Kidney (tissue), 14 donors: Measurements from ENCODE around the gene RBM39. TPM values are rescaled to one million over a fixed set of nuclear protein-coding genes. Genes with fewer than 3 reads are reported as not detected.
"Not testable (repeated sequence)": the region's sequence is repeated elsewhere in the genome, so short reads cannot be mapped to it uniquely, and the experiment has no call there.

Experiments used
- DNase-seq, 5 donors: peaks; one replicate each; pipeline ENCODE4 v3.0.0-alpha.2; 2013 to 2020
- FAIRE-seq: peaks from 2 replicates; lab custom pipeline; 2012; peaks lifted over from hg19 to GRCh38; lab: Jason Lieb, UNC
- H3K27ac ChIP-seq, 2 donors: one replicate each; pipeline ENCODE4 v1.7.0; 2013; ENCODE audit warnings: low read depth in 2 of 2, low read length in 2 of 2, inconsistent platforms in 1 of 2
- H3K27me3 ChIP-seq: one replicate; pipeline ENCODE4 v1.7.1; 2013; ENCODE audit warnings: low read length, inconsistent platforms; ENCODE audit not compliant: control insufficient read depth, insufficient read depth
- H3K36me3 ChIP-seq, 3 donors: one replicate each; pipeline versions ENCODE4 v1.7.0 to v1.7.1; 2013; ENCODE audit warnings: low read length in 3 of 3, control low read depth in 1 of 3, inconsistent platforms in 1 of 3; ENCODE audit not compliant: insufficient read depth in 3 of 3, control insufficient read depth in 2 of 3
- H3K4me1 ChIP-seq, 3 donors: one replicate each; pipeline versions ENCODE4 v1.7.0 to v1.7.1; 2013; ENCODE audit warnings: low read length in 3 of 3, inconsistent platforms in 1 of 3, low read depth in 1 of 3; ENCODE audit not compliant: control insufficient read depth in 2 of 3, insufficient read depth in 2 of 3
- H3K4me3 ChIP-seq, 3 donors: one replicate each; pipeline versions ENCODE4 v1.7.0 to v1.8.1; 2013; ENCODE audit warnings: low read length in 3 of 3, control low read depth in 1 of 3, inconsistent platforms in 1 of 3
- H3K9ac ChIP-seq, 3 donors: one replicate each; pipeline versions ENCODE4 v1.7.0 to v1.7.1; 2013; ENCODE audit warnings: low read length in 3 of 3, control low read depth in 1 of 3, inconsistent platforms in 1 of 3
- H3K9me3 ChIP-seq, 3 donors: one replicate each; pipeline versions ENCODE4 v1.7.0 to v1.7.1; 2013; ENCODE audit warnings: low read length in 3 of 3, control low read depth in 1 of 3, inconsistent platforms in 1 of 3; ENCODE audit not compliant: control insufficient read depth in 2 of 3, insufficient read depth in 1 of 3
- CTCF ChIP-seq: IDR thresholded peaks from 3 replicates; pipeline ENCODE4 v1.5.1; 2012; ENCODE audit warnings: mild to moderate bottlenecking, moderate library complexity, borderline replicate concordance; ENCODE audit not compliant: insufficient read depth; ENCODE audit errors: extremely low read depth
- intact Hi-C: fragments of 100-400 bp; cut with DNase I; formaldehyde crosslinking; loops from one replicate; pipeline ENCODE4 v1.11.1; 2022
- polyA plus RNA-seq: library from polyadenylated mRNA; stranded (reverse); fragments of 350-450 nt; fragmentation: Illumina TruSeq; extraction: RNeasy Lipid Tissue Mini Kit (QIAGEN cat#74804); gene quantifications from one replicate; pipeline ENCODE4 v1.2.3, GENCODE V29; 2014; ENCODE audit warnings: low read depth, low replicate concordance; ENCODE audit not compliant: insufficient read depth
- total RNA-seq: library from RNA; stranded (reverse); fragmentation: NEBNext Ultra II Directional; extraction: Animal tissue kit (Norgen Biotek cat#: 25700); gene quantifications from one replicate; pipeline ENCODE4 v1.2.1, GENCODE V29; 2021
- donor health status: control.
- donor health status: control.
- donor health status: control.
- donor health status: control.
- donor health status: control.
- donor health status: DM: yes; HTN: yes; CAD: no.
- donor health status: Normal renal cell carcinoma (clear cell type).

RBM39 gene
- total and polyA plus RNA-seq, 2 donors from 2014 or later: 148 to 304 TPM

DNA sequence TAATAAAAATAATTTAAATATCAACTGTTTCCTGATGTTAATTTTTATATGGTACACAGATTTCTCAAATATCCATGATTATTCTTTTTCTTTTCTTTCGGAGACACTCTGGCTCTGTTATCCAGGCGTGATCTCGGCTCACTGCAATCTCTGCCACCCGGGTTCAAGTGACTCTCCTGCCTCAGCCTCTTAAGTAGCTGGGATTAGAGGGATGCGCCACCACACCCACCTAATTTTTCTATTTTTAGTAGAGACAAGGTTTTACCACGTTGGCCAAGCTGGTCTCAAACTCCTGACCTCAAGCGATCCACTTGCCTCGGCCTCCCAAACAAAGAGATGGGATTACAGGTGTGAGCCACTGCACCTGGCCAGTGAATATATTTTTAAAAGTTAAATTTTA is 22.3 kb downstream of the RBM39 start:
- DNase-seq (no peak), FAIRE-seq (no peak)
- peaks cover 32 to 80% (median 54%) of the 10 kb centered on the region in 3 donors for H3K36me3 ChIP-seq
- H3K9me3 ChIP-seq: no peaks in the 10 kb centered on the region
- intact Hi-C loops: no loop called here
- no peak for TF ChIP-seq CTCF
- no peak overlapping the region for H3K27ac ChIP-seq
- H3K9ac ChIP-seq: no peak overlapping the region
- peaks cover 0 to 2% (median 0%) of the 10 kb centered on the region in 3 donors for H3K4me1 ChIP-seq
- H3K27me3 ChIP-seq: no peaks in the 10 kb centered on the region
- H3K4me3 ChIP-seq: no peak overlapping the region

DNA sequence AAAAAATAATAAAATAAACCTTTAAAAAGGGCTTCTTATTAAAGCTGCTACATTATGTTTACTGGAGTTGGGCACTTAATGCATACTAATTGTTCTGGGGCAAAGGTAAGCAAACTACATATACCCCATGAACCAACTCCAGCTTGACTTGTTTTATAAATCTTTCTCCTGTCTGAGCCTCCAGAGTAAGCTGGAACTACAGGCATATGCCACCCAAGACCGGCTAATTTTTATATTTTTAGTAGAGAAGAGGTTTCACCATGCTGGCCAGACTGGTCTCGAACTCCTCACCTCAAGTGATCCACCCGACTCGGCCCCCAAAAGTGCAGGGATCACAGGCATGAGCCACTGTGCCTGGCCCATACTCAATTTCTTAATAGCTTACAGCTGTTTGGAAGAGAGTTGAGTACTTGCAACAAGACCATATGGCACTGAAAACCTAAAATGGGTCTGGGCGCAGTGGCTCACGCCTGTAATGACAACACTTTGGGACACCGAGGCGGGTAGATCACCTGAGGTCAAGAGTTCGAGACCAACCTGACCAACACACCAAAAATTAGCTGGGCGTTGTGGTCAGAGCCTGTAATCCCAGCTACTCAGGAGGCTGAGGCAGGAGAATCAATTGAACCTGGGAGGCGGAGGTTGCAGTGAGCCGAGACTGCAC is 23.0 kb downstream of the RBM39 start:
- intact Hi-C loops: no loop called here
- H3K36me3 ChIP-seq: peaks cover 29 to 78% (median 53%) of the 10 kb centered on the region in 3 donors
- FAIRE-seq (no peak), DNase-seq (no peak)
- H3K27ac ChIP-seq: no peak overlapping the region
- H3K27me3 ChIP-seq: no peaks in the 10 kb centered on the region
- H3K9ac ChIP-seq: no peak overlapping the region
- no peaks in the 10 kb centered on the region for H3K9me3 ChIP-seq
- no peak for TF ChIP-seq CTCF
- no peak overlapping the region for H3K4me3 ChIP-seq
- H3K4me1 ChIP-seq: peaks cover 0 to 2% (median 0%) of the 10 kb centered on the region in 3 donors

GRCh38 chr20:35718321-35718720 is 23.7 kb downstream of the RBM39 start:
- H3K9me3 ChIP-seq, H3K27ac ChIP-seq, H3K27me3 ChIP-seq, DNase-seq, FAIRE-seq, H3K4me1 ChIP-seq, H3K4me3 ChIP-seq, H3K9ac ChIP-seq, intact Hi-C loops: not testable (repeated sequence)
- H3K36me3 ChIP-seq: peaks cover 31 to 77% (median 53%) of the 10 kb centered on the region in 3 donors

DNA sequence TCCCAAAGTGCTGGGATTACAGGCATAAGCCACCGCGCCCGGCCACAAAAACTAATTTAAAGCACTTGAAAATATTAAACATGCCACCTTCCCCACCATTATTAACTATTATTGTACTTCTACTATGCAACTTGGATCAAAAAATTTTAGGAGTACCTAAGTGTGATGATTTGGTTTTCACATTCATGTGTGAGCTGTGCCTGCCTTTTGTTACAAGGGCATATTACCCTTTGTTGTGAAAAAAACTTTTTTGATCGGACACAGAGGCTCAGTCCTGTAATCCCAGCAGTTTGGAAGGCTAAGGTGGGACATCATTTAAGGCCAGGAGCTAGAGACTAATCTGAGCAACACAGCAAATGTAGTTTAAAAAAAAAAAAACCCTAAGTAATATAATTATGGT is 25.7 kb downstream of the RBM39 start:
- peaks cover 24 to 75% (median 50%) of the 10 kb centered on the region in 3 donors for H3K36me3 ChIP-seq
- H3K9ac ChIP-seq: no peak overlapping the region
- DNase-seq (no peak), FAIRE-seq (no peak)
- no peak overlapping the region for H3K27ac ChIP-seq
- no peaks in the 10 kb centered on the region for H3K27me3 ChIP-seq
- no peaks in the 10 kb centered on the region for H3K9me3 ChIP-seq
- H3K4me1 ChIP-seq: peaks cover 0 to 2% (median 0%) of the 10 kb centered on the region in 3 donors
- intact Hi-C loops: no loop called here
- no peak for TF ChIP-seq CTCF
- no peak overlapping the region for H3K4me3 ChIP-seq
